Neuronal stem cell (in vitro differentiated cells): ENCODE data around the gene SORCS3.

Source experiments
- DNase-seq: peaks from one replicate; pipeline ENCODE4 v3.0.0-alpha.2; 2013; ENCODE audit warnings: low spot score
- H2AFZ ChIP-seq: one replicate; pipeline ENCODE4 v1.6.1; 2013; ENCODE audit warnings: mild to moderate bottlenecking, low read length, inconsistent platforms
- H2AK5ac ChIP-seq: 2 replicates; pipeline ENCODE4 v1.6.1; 2013; ENCODE audit warnings: low read depth, mild to moderate bottlenecking, inconsistent platforms, low read length, moderate library complexity, mixed read lengths
- H2BK120ac ChIP-seq: 2 replicates; pipeline ENCODE4 v1.6.1; 2013; ENCODE audit warnings: low read depth, mild to moderate bottlenecking, inconsistent platforms, low read length, moderate library complexity, mixed read lengths
- H2BK12ac ChIP-seq: one replicate; pipeline ENCODE4 v1.6.1; 2013; ENCODE audit warnings: low read length, inconsistent platforms
- H2BK15ac ChIP-seq: 2 replicates; pipeline ENCODE4 v1.6.1; 2013; ENCODE audit warnings: mild to moderate bottlenecking, low read length, inconsistent platforms, mixed read lengths
- H2BK5ac ChIP-seq: one replicate; pipeline ENCODE4 v1.6.1; 2013; ENCODE audit warnings: inconsistent platforms, mild to moderate bottlenecking, low read length, moderate library complexity
- H3K14ac ChIP-seq: one replicate; pipeline ENCODE4 v1.6.1; 2013; ENCODE audit warnings: low read length, inconsistent platforms
- H3K18ac ChIP-seq: 2 replicates; pipeline ENCODE4 v1.6.1; 2013; ENCODE audit warnings: low read length, inconsistent platforms
- H3K23ac ChIP-seq: 2 replicates; pipeline ENCODE4 v1.6.1; 2013; ENCODE audit warnings: low read depth, mild to moderate bottlenecking, mixed read lengths, low read length, inconsistent platforms; ENCODE audit not compliant: poor library complexity
- H3K27ac ChIP-seq: replicated peaks from 3 replicates; pipeline ENCODE4 v1.5.1; 2013; ENCODE audit warnings: low read length, inconsistent platforms
- H3K27me3 ChIP-seq, 3 experiments: 2 replicates each; pipeline ENCODE4 v1.6.1; 2013; ENCODE audit warnings: low read length in 3 of 3, mild to moderate bottlenecking in 2 of 3, inconsistent platforms in 1 of 3, low read depth in 1 of 3, mixed read lengths in 1 of 3, moderate library complexity in 1 of 3; ENCODE audit not compliant: control insufficient read depth in 3 of 3, insufficient read depth in 3 of 3
- H3K36me3 ChIP-seq, 2 donors: replicated peaks in 1 of 2; 2 replicates each; pipeline ENCODE4 v1.6.1; 2013; ENCODE audit warnings: low read length in 2 of 2; ENCODE audit not compliant: control insufficient read depth in 2 of 2, insufficient read depth in 2 of 2
- H3K4ac ChIP-seq: 2 replicates; pipeline ENCODE4 v1.6.1; 2013; ENCODE audit warnings: inconsistent platforms, mild to moderate bottlenecking, low read length, moderate library complexity
- H3K4me1 ChIP-seq, 2 donors: 1 replicate in 1 of 2; 2 replicates in 1 of 2; pipeline ENCODE4 v1.6.1; 2013; ENCODE audit warnings: low read length in 2 of 2, low read depth in 1 of 2; ENCODE audit not compliant: control insufficient read depth in 2 of 2, insufficient read depth in 1 of 2
- H3K4me2 ChIP-seq: one replicate; pipeline ENCODE4 v1.6.1; 2013; ENCODE audit warnings: mild to moderate bottlenecking, low read length, inconsistent platforms; ENCODE audit not compliant: insufficient read depth, poor library complexity, severe bottlenecking
- H3K4me3 ChIP-seq, 2 donors: 2 replicates each; pipeline ENCODE4 v1.5.1; 2013; ENCODE audit warnings: low read length in 2 of 2, mild to moderate bottlenecking in 2 of 2, inconsistent platforms in 1 of 2, moderate library complexity in 1 of 2
- H3K79me1 ChIP-seq: one replicate; pipeline ENCODE4 v1.6.1; 2013; ENCODE audit warnings: low read depth, mild to moderate bottlenecking, inconsistent platforms, low read length, moderate library complexity
- H3K9ac ChIP-seq: one replicate; pipeline ENCODE4 v1.6.1; 2013; ENCODE audit warnings: mild to moderate bottlenecking, low read depth, low read length, inconsistent platforms; ENCODE audit not compliant: poor library complexity
- H3K9me3 ChIP-seq, 2 donors: replicated peaks in 1 of 2; 2 replicates each; pipeline versions ENCODE3 to v1.6.1; 2013; ENCODE audit warnings: low read length in 2 of 2, mild to moderate bottlenecking in 2 of 2, inconsistent platforms in 1 of 2, low read depth in 1 of 2, mixed read lengths in 1 of 2, moderate library complexity in 1 of 2; ENCODE audit not compliant: control insufficient read depth in 2 of 2, insufficient read depth in 1 of 2
- H4K8ac ChIP-seq: one replicate; pipeline ENCODE4 v1.6.1; 2013; ENCODE audit warnings: low read depth, mild to moderate bottlenecking, inconsistent platforms, low read length, moderate library complexity
- H4K91ac ChIP-seq: one replicate; pipeline ENCODE4 v1.6.1; 2013; ENCODE audit warnings: low read length, low read depth, mild to moderate bottlenecking, inconsistent platforms; ENCODE audit not compliant: poor library complexity
- WGBS, 2 donors: extraction: QIAGEN DNeasy Blood & Tissue Kit; methylation state at CpG; one replicate each; pipeline ENCODE4 v1.1.7; 2013; ENCODE audit warnings: missing lambda C conversion rate in 2 of 2, mixed read lengths in 1 of 2; ENCODE audit not compliant: insufficient read length in 2 of 2, insufficient replicate concordance in 1 of 2; ENCODE audit errors: extremely low coverage in 2 of 2; 5-methylcytosine and 5-hydroxymethylcytosine counted together

SORCS3 gene

DNA sequence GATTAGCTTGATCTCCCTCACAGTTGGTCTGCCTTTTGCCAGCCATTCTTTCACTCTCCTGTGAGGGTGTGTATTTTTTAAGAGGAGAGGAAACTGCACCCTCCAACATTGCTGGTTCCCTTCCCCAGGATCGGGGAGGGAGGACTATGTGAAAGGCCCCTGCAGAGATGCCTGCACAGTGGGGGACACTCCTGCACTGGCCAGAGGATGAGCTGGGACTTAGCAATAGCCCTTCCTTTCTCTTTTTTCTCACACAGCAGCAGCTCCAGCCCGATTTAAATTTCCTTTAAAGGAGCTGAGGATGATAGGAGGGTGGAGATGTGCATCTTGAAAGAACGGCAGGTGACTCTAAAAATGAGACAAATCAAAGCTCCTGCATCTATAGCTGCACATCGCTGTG lies 18.7 kb downstream of the SORCS3 start:
- Histone ChIP-seq H2BK15ac (no peak overlapping the region), H2BK5ac (no peak overlapping the region), H3K36me3 (no peaks in the 10 kb centered on the region), H3K9me3 (no peaks in the 10 kb centered on the region), H3K9ac (no peak overlapping the region), H4K8ac (no peak overlapping the region), H3K4me1 (peaks cover 0 to 8% of the 10 kb centered on the region in 2 donors), H2BK120ac (no peak overlapping the region), H3K4me2 (no peak overlapping the region), H2AK5ac (no peak overlapping the region), H4K91ac (no peak overlapping the region), H3K4me3 (no peak overlapping the region), H3K18ac (no peak overlapping the region), H2BK12ac (no peak overlapping the region), H3K23ac (no peak overlapping the region), H3K79me1 (no peaks in the 10 kb centered on the region), H2AFZ (no peak overlapping the region), H3K4ac (no peak overlapping the region), H3K27ac (no peak overlapping the region), H3K14ac (no peak overlapping the region), H3K27me3 (no peaks in the 10 kb centered on the region)
- WGBS, 2 donors = no CpG with 5 or more reads among the region's 4 CpGs
- no peak for DNase-seq

DNA sequence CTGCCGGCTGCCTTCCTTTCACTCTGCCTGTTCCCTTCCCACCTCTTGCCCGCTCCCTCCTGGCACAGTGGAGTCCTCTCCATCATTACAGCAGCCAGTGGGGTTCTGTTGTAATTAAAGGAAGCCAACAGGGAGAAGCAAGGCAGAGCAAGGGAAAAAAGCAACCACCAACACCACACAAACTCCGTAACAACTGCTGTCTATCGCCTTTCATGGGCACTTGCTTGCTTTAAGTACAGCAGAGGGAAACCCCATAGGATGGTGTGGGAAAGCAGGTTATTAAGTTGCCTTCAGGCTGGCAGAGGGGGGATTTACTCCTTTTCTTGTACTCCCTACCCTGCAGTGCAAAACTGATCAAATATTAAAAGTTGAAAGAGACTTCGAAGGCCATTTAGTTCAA lies 22.0 kb downstream of the SORCS3 start:
- Histone ChIP-seq H3K27me3 (no peaks in the 10 kb centered on the region), H3K23ac (no peak overlapping the region), H3K27ac (no peak overlapping the region), H3K4me3 (no peak overlapping the region), H3K9me3 (no peaks in the 10 kb centered on the region), H2BK12ac (no peak overlapping the region), H3K79me1 (no peaks in the 10 kb centered on the region), H3K9ac (no peak overlapping the region), H3K4ac (no peak overlapping the region), H2BK15ac (no peak overlapping the region), H4K8ac (no peak overlapping the region), H2AFZ (no peak overlapping the region), H2BK5ac (no peak overlapping the region), H2BK120ac (no peak overlapping the region), H3K18ac (no peak overlapping the region), H2AK5ac (no peak overlapping the region), H4K91ac (no peak overlapping the region), H3K14ac (no peak overlapping the region), H3K4me1 (peaks cover 0 to 6% of the 10 kb centered on the region in 2 donors), H3K36me3 (no peaks in the 10 kb centered on the region), H3K4me2 (no peak overlapping the region)
- no CpG with 5 or more reads among the region's 5 CpGs for WGBS, 2 donors
- DNase-seq = no peak

- H2BK120ac ChIP-seq = no peak overlapping the region
- H3K23ac ChIP-seq = no peak overlapping the region
- H3K4ac ChIP-seq = no peak overlapping the region
- no peaks in the 10 kb centered on the region for H3K27me3 ChIP-seq
- H4K91ac ChIP-seq = no peak overlapping the region
- no peak overlapping the region for H2BK15ac ChIP-seq
- H3K14ac ChIP-seq = no peak overlapping the region
- no peak overlapping the region for H2BK12ac ChIP-seq
- no peaks in the 10 kb centered on the region for H3K79me1 ChIP-seq
- WGBS, 2 donors = no CpG with 5 or more reads among the region's 3 CpGs
- H3K27ac ChIP-seq = no peak overlapping the region
- H3K4me3 ChIP-seq = no peak overlapping the region
- H2AK5ac ChIP-seq = no peak overlapping the region
- H3K36me3 ChIP-seq = no peaks in the 10 kb centered on the region
- no peak overlapping the region for H3K4me2 ChIP-seq
- no peak overlapping the region for H2AFZ ChIP-seq
- no peak for DNase-seq
- no peak overlapping the region for H2BK5ac ChIP-seq
- peaks cover 0 to 6% of the 10 kb centered on the region in 2 donors for H3K4me1 ChIP-seq
- H3K9ac ChIP-seq = no peak overlapping the region
- no peak overlapping the region for H3K18ac ChIP-seq
- no peak overlapping the region for H4K8ac ChIP-seq
- no peaks in the 10 kb centered on the region for H3K9me3 ChIP-seq
These were observed 22.5 kb downstream of the SORCS3 start for GRCh38 chr10:104663563-104663962.

GRCh38 chr10:104664205-104664604 lies 23.1 kb downstream of the SORCS3 start:
- Histone ChIP-seq H3K14ac (peak overlapping the region; percentile 14), H3K4me1 (peaks cover 0 to 6% of the 10 kb centered on the region in 2 donors), H3K9ac (no peak overlapping the region), H3K4me2 (no peak overlapping the region), H3K9me3 (no peaks in the 10 kb centered on the region), H3K27me3 (no peaks in the 10 kb centered on the region), H2BK12ac (no peak overlapping the region), H3K4ac (no peak overlapping the region), H2BK5ac (no peak overlapping the region), H3K79me1 (no peaks in the 10 kb centered on the region), H3K18ac (no peak overlapping the region), H2BK120ac (no peak overlapping the region), H3K27ac (no peak overlapping the region), H3K4me3 (no peak overlapping the region), H2BK15ac (no peak overlapping the region), H4K8ac (no peak overlapping the region), H4K91ac (no peak overlapping the region), H2AFZ (no peak overlapping the region), H2AK5ac (peak overlapping the region; percentile 32), H3K36me3 (no peaks in the 10 kb centered on the region), H3K23ac (peak overlapping the region; percentile 44)
- no CpG with 5 or more reads among the region's 5 CpGs for WGBS, 2 donors
- no peak for DNase-seq
